IMR-90 (cell line): ENCODE measurements around the gene ENAH. TPM values are rescaled to one million over a fixed set of nuclear protein-coding genes. Genes with fewer than 3 reads are reported as not detected.

Experiments used
- ATAC-seq: fragments of 200-7000 bp; cut with Tn5 transposase; 2 replicates; pipeline ENCODE4 v1.9.1; 2020; ENCODE audit warnings: low read depth, mild to moderate bottlenecking, moderate library complexity
- BruUV-seq: library from RNA; stranded (reverse); fragments of 400-500 nt; replicated peaks from 2 replicates; lab custom pipeline; 2021; lab: Mats Ljungman, UMichigan
- CTCF ChIA-PET: fragments of 300-600 bp; formaldehyde crosslinking; extraction: SDS; loops from one replicate; lab custom pipeline; 2021; ENCODE audit warnings: antibody characterized with exemption; lab: Yijun Ruan, JAX
- POLR2A ChIA-PET: fragments of 300-600 bp; sonication (Branson Sonifier 250); formaldehyde crosslinking; loops from one replicate; lab custom pipeline; 2022; ENCODE audit warnings: antibody characterized with exemption; ENCODE audit not compliant: unreplicated experiment; lab: Charles Lee
- DNase-seq: peaks from one replicate; pipeline ENCODE4 v3.0.0; 2013
- H2AFZ ChIP-seq: replicated peaks from 2 replicates; pipeline ENCODE3; 2013; ENCODE audit warnings: low read length, mild to moderate bottlenecking; ENCODE audit not compliant: poor library complexity
- H2AK5ac ChIP-seq: 2 replicates; pipeline ENCODE4 v1.6.1; 2013; ENCODE audit warnings: low read depth, low read length, inconsistent platforms
- H2AK9ac ChIP-seq: replicated peaks from 2 replicates; pipeline ENCODE3; 2013; ENCODE audit warnings: mild to moderate bottlenecking, low read depth, low read length, moderate library complexity; ENCODE audit not compliant: poor library complexity
- H2BK120ac ChIP-seq: 2 replicates; pipeline ENCODE4 v1.6.1; 2013; ENCODE audit warnings: low read depth, low read length, inconsistent platforms
- H2BK15ac ChIP-seq: 3 replicates; pipeline ENCODE4 v1.6.1; 2013; ENCODE audit warnings: low read depth, low read length, inconsistent platforms
- H2BK20ac ChIP-seq: 2 replicates; pipeline ENCODE4 v1.6.1; 2013; ENCODE audit warnings: low read depth, mild to moderate bottlenecking, inconsistent platforms, low read length, moderate library complexity
- H2BK5ac ChIP-seq: 2 replicates; pipeline ENCODE4 v1.6.1; 2013; ENCODE audit warnings: mild to moderate bottlenecking, low read depth, low read length, inconsistent platforms; ENCODE audit not compliant: poor library complexity, severe bottlenecking
- H3K14ac ChIP-seq: replicated peaks from 2 replicates; pipeline ENCODE4 v1.6.1; 2013; ENCODE audit warnings: low read depth, low read length, inconsistent platforms
- H3K18ac ChIP-seq: 2 replicates; pipeline ENCODE4 v1.6.1; 2013; ENCODE audit warnings: low read depth, low read length, control low read depth
- H3K23ac ChIP-seq: 2 replicates; pipeline ENCODE4 v1.6.1; 2013; ENCODE audit warnings: low read depth, low read length, inconsistent platforms
- H3K27ac ChIP-seq: 2 replicates; pipeline ENCODE4 v1.5.1; 2013; ENCODE audit warnings: mild to moderate bottlenecking, control low read depth, low read length; ENCODE audit not compliant: insufficient read depth
- H3K27me3 ChIP-seq: 2 replicates; pipeline ENCODE4 v1.6.1; 2013; ENCODE audit warnings: low read length; ENCODE audit not compliant: control insufficient read depth, insufficient read depth
- H3K36me3 ChIP-seq: 2 replicates; pipeline ENCODE4 v1.6.1; 2013; ENCODE audit warnings: low read length, mixed read lengths; ENCODE audit not compliant: control insufficient read depth, insufficient read depth
- H3K4ac ChIP-seq: 2 replicates; pipeline ENCODE4 v1.6.1; 2013; ENCODE audit warnings: low read depth, low read length, inconsistent platforms
- H3K4me1 ChIP-seq: 2 replicates; pipeline ENCODE4 v1.6.1; 2013; ENCODE audit warnings: low read length, mixed read lengths; ENCODE audit not compliant: control insufficient read depth, insufficient read depth
- H3K4me2 ChIP-seq: 2 replicates; pipeline ENCODE4 v1.6.1; 2013; ENCODE audit warnings: low read depth, mild to moderate bottlenecking, control low read depth, low read length, moderate library complexity
- H3K4me3 ChIP-seq: 2 replicates; pipeline ENCODE4 v1.5.1; 2013; ENCODE audit warnings: low read depth, mild to moderate bottlenecking, control low read depth, low read length, moderate library complexity; ENCODE audit not compliant: insufficient read depth
- H3K56ac ChIP-seq: 2 replicates; pipeline ENCODE4 v1.6.1; 2013; ENCODE audit warnings: low read length, inconsistent platforms; ENCODE audit not compliant: insufficient read depth; ENCODE audit errors: extremely low read depth
- H3K79me1 ChIP-seq, 2 experiments: 2 replicates each; pipeline ENCODE4 v1.6.1; 2013; ENCODE audit warnings: low read length in 2 of 2, inconsistent platforms in 1 of 2, low read depth in 1 of 2
- H3K9ac ChIP-seq: 2 replicates; pipeline ENCODE4 v1.6.1; 2013; ENCODE audit warnings: low read depth, low read length, control low read depth
- H3K9me1 ChIP-seq: 2 replicates; pipeline ENCODE4 v1.6.1; 2013; ENCODE audit warnings: low read length, inconsistent platforms; ENCODE audit not compliant: insufficient read depth
- H3K9me3 ChIP-seq: 2 replicates; pipeline ENCODE4 v1.6.1; 2013; ENCODE audit warnings: low read length; ENCODE audit not compliant: control insufficient read depth, insufficient read depth
- H4K20me1 ChIP-seq: 2 replicates; pipeline ENCODE4 v1.6.1; 2013; ENCODE audit warnings: low read length, inconsistent platforms; ENCODE audit not compliant: insufficient read depth
- H4K5ac ChIP-seq: 2 replicates; pipeline ENCODE4 v1.6.1; 2013; ENCODE audit warnings: mild to moderate bottlenecking, low read depth, low read length, control low read depth
- H4K8ac ChIP-seq, 2 experiments: 2 replicates each; pipeline ENCODE4 v1.6.1; 2013; ENCODE audit warnings: low read depth in 2 of 2, low read length in 2 of 2, control low read depth in 1 of 2, inconsistent platforms in 1 of 2
- H4K91ac ChIP-seq: 2 replicates; pipeline ENCODE4 v1.6.1; 2013; ENCODE audit warnings: low read depth, low read length, inconsistent platforms; ENCODE audit not compliant: insufficient read depth
- BHLHE40 ChIP-seq: fragments of 150-350 bp; IDR thresholded peaks from 2 replicates; pipeline ENCODE4 v1.6.1; 2016; ENCODE audit warnings: mild to moderate bottlenecking, low read depth, low read length
- CEBPB ChIP-seq: IDR thresholded peaks from 2 replicates; pipeline ENCODE4 v1.6.1; 2012; ENCODE audit warnings: low read depth, low read length, improper control_type of control experiment
- CHD1 ChIP-seq: IDR thresholded peaks from 2 replicates; pipeline ENCODE4 v1.6.1; 2012; ENCODE audit warnings: low read depth, low read length, improper control_type of control experiment
- CTCF ChIP-seq: conservative IDR thresholded peaks from 2 replicates; pipeline ENCODE4 v1.5.1; 2012; ENCODE audit warnings: mild to moderate bottlenecking, low read depth, low read length, improper control_type of control experiment
- MAFK ChIP-seq: IDR thresholded peaks from 2 replicates; pipeline ENCODE4 v1.6.1; 2012; ENCODE audit warnings: low read depth, low read length, improper control_type of control experiment
- MXI1 ChIP-seq: IDR thresholded peaks from 2 replicates; pipeline ENCODE4 v1.6.1; 2012; ENCODE audit warnings: low read depth, mild to moderate bottlenecking, low read length, moderate library complexity, borderline replicate concordance
- RAD21 ChIP-seq: IDR thresholded peaks from 2 replicates; pipeline ENCODE4 v1.6.1; 2012; ENCODE audit warnings: low read length, improper control_type of control experiment
- RFX5 ChIP-seq: IDR thresholded peaks from 2 replicates; pipeline ENCODE4 v1.8.0; 2012; ENCODE audit warnings: low read depth, mild to moderate bottlenecking, low read length, moderate library complexity
- WGBS, 2 experiments: methylation state at CpG; one replicate each; pipeline versions ENCODE4 v1.1.5 to v1.1.7; 2013; ENCODE audit warnings: missing lambda C conversion rate in 2 of 2; ENCODE audit not compliant: insufficient read length in 1 of 2; ENCODE audit errors: extremely low coverage in 2 of 2; 5-methylcytosine and 5-hydroxymethylcytosine counted together
- dilution Hi-C: fragments of 300-500 bp; cut with HindIII; formaldehyde crosslinking; loops from one replicate; pipeline ENCODE4 v1.14.3; 2018; ENCODE audit warnings: low sequenced_read_pairs; ENCODE audit not compliant: unreplicated experiment
- in situ Hi-C: fragments of 300-500 bp; cut with MboI; formaldehyde crosslinking; loops from 3 replicates; pipeline ENCODE4 v1.14.3; 2019; ENCODE audit warnings: low sequenced_read_pairs, inconsistent platforms, mixed read lengths
- intact Hi-C: fragments of 100-400 bp; cut with micrococcal nuclease; formaldehyde crosslinking; loops from 2 replicates; pipeline ENCODE4 v1.10.0; 2022
- polyA plus RNA-seq, 3 experiments: library from polyadenylated mRNA; depleted of rRNA; stranded (reverse); fragments of >200 nt; gene quantifications; 2 replicates each; pipeline ENCODE4 v1.2.3, GENCODE V29; 2012; ENCODE audit warnings: low replicate concordance in 1 of 3
- total RNA-seq: library from RNA; depleted of rRNA; stranded (reverse); fragments of >200 nt; gene quantifications from 2 replicates; pipeline ENCODE4 v1.2.3, GENCODE V29; 2012

Gene ENAH
- total and polyA plus RNA-seq, 2 of the 4 experiments (the other 2 are of a cell fraction) = 61.3 to 86.9 TPM

DNA sequence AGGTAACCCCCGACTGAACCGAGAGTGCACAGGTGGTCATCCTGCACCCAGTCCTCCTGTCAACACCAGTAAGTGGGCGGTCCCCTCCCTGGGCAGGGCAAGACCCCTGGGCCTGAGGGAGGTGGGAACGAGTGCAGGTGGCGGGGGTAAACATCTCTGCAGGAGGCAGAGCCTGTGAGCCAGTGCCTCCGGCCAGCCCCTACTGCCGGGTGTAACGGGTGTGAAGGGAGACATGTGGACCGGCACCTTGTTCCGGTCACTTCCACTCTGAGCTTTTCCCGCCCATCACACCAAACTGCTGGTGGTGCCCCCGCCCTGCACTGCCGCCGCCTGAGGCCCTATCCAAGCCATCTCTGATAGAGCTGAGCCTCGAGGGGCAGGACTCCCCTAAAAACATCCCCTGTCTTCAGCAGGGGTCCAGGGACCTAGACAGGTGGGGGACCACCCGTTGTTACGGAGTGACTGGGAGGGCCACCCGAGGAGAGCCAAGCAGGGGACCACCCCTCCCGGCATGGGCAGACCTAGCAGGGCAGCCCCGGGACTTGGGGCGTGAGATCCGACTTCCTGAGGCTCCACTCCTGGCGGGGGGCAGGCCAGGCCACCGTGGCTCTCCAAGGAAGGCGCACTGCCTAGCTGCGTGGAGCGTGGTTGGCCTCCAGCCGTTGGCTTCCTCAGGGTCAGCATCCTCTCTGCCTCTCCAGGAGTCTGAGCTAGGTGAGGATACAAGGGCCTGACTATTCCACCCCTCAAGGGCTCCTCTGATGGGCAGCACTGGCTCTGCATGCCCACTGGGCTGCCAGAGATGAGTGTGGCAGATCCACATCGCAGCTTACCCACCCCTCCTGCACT lies 181.2 kb downstream of the ENAH start:
- 88% methylated on average over 12 of the region's 29 CpGs; no CpG with 5 or more reads in 1 of the 2 experiments for WGBS, 2 experiments
- ChIA-PET POLR2A (no interaction called here), CTCF (no interaction called here)
- TF ChIP-seq CEBPB = no peak
- TF ChIP-seq BHLHE40 = no peak
- TF ChIP-seq CTCF = no peak
- no peak for TF ChIP-seq CHD1
- TF ChIP-seq RAD21 = no peak
- TF ChIP-seq MAFK = no peak
- no peak for TF ChIP-seq RFX5
- no peak for TF ChIP-seq MXI1
- Histone ChIP-seq H2BK5ac (no peak overlapping the region), H4K8ac (no peak overlapping the region), H2AK5ac (no peak overlapping the region), H3K56ac (no peak overlapping the region), H2BK120ac (no peak overlapping the region), H3K4me3 (no peak overlapping the region), H2BK20ac (no peak overlapping the region), H3K4me1 (peaks cover 2% of the 10 kb centered on the region), H4K91ac (no peak overlapping the region), H3K36me3 (no peaks in the 10 kb centered on the region), H4K20me1 (no peaks in the 10 kb centered on the region), H4K5ac (no peak overlapping the region), H3K9me1 (peaks cover 5% of the 10 kb centered on the region), H2BK15ac (no peak overlapping the region), H3K27ac (no peak overlapping the region), H2AFZ (no peak overlapping the region), H3K9me3 (no peaks in the 10 kb centered on the region), H3K27me3 (peaks cover 2% of the 10 kb centered on the region; the same call in 1 of the 2 replicates), H3K18ac (no peak overlapping the region), H3K9ac (no peak overlapping the region), H3K4ac (no peak overlapping the region), H3K79me1 (no peaks in the 10 kb centered on the region; a peak in 1 of 4 replicates), H3K23ac (no peak overlapping the region), H3K14ac (no peak overlapping the region), H2AK9ac (no peak overlapping the region), H3K4me2 (no peak overlapping the region)
- ATAC-seq (no peak), DNase-seq (no peak)
- intact Hi-C loops (no loop called here), in situ Hi-C loops (loop anchor here (5.0 to 10.0 kb wide), 2 partner anchors 373 to 441 kb away; no protein-coding TSS in a partner anchor), dilution Hi-C loops (loop anchor here (25.0 kb wide), 1 partner anchor 516 kb away; the partner anchor contains the start of gene SDE2)
- no TSS peak for BruUV-seq
